Ishikawa (cell line): ENCODE measurements around the gene COX17.

Experiments
- CREB1 ChIP-seq: IDR thresholded peaks from 2 replicates; pipeline ENCODE4 v1.6.1; 2012; ENCODE audit warnings: low read depth
- EP300 ChIP-seq: IDR thresholded peaks from 2 replicates; pipeline ENCODE4 v1.6.1; 2012; ENCODE audit warnings: borderline replicate concordance
- FOXM1 ChIP-seq: IDR thresholded peaks from 2 replicates; pipeline ENCODE4 v1.6.1; 2012; ENCODE audit warnings: low read depth, borderline replicate concordance
- MAX ChIP-seq: IDR thresholded peaks from 2 replicates; pipeline ENCODE4 v1.6.1; 2012
- NFIC ChIP-seq: IDR thresholded peaks from 2 replicates; pipeline ENCODE4 v1.6.1; 2012
- RAD21 ChIP-seq: IDR thresholded peaks from 2 replicates; pipeline ENCODE4 v1.6.1; 2012; ENCODE audit warnings: low read depth
- TAF1 ChIP-seq: IDR thresholded peaks from 2 replicates; pipeline ENCODE4 v1.6.1; 2012; ENCODE audit warnings: low read depth, mild to moderate bottlenecking
- TCF12 ChIP-seq: IDR thresholded peaks from 2 replicates; pipeline ENCODE4 v1.6.1; 2012; ENCODE audit warnings: low read depth
- TEAD4 ChIP-seq: IDR thresholded peaks from 2 replicates; pipeline ENCODE4 v1.6.1; 2012
- ZBTB7A ChIP-seq: IDR thresholded peaks from 2 replicates; pipeline ENCODE4 v1.6.1; 2012; ENCODE audit warnings: low read depth
- TF ChIP-seq, protein P1 (sequence below): IDR thresholded peaks from 2 replicates; pipeline ENCODE4 v1.6.1; 2012; ENCODE audit warnings: low read depth, mild to moderate bottlenecking

DNA sequence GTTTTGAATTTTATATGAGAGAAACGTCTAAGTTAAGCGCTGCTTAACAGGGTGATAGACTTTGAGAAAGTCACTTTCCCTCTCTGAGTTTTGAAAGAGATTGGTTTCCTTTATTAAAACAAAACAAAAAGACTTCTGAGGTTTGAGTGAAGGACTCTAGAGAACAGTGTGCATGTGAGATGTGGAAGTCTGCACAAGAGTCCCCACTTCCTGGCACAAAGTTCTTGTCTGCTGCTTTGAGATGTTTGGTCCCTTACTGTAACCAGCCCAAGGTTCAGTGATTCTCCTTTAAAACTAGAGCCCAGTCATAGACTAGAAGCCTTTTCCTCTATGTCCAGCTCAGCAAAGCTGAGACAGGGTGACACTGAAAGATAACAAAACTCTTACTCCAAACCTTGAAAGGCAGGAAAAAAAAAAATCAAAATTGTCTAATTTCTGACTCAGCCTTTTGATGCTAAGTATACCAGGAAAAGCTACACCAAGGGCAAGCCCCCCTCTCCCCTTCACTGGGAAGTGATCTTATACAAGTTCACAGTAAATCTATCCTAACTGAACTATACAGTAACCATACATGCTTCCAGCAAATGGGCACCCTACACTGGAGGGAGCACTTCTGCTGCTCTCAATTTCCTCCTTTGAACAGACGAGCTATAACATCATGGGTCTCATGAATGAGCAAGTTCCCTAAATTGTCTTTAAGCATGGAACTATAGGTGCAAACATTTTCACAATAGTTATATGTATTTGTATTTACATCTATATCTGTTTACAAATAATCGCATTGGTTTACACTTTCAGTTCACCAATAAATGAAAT lies 19.1 kb downstream of the COX17 start:
- TF ChIP-seq ZBTB7A (no peak), TEAD4 (no peak), FOXM1 (no peak), EP300 (no peak), RAD21 (no peak), CREB1 (no peak), NFIC (no peak), MAX (no peak), TCF12 (no peak), TAF1 (no peak)
- TF ChIP-seq, protein P1, sequence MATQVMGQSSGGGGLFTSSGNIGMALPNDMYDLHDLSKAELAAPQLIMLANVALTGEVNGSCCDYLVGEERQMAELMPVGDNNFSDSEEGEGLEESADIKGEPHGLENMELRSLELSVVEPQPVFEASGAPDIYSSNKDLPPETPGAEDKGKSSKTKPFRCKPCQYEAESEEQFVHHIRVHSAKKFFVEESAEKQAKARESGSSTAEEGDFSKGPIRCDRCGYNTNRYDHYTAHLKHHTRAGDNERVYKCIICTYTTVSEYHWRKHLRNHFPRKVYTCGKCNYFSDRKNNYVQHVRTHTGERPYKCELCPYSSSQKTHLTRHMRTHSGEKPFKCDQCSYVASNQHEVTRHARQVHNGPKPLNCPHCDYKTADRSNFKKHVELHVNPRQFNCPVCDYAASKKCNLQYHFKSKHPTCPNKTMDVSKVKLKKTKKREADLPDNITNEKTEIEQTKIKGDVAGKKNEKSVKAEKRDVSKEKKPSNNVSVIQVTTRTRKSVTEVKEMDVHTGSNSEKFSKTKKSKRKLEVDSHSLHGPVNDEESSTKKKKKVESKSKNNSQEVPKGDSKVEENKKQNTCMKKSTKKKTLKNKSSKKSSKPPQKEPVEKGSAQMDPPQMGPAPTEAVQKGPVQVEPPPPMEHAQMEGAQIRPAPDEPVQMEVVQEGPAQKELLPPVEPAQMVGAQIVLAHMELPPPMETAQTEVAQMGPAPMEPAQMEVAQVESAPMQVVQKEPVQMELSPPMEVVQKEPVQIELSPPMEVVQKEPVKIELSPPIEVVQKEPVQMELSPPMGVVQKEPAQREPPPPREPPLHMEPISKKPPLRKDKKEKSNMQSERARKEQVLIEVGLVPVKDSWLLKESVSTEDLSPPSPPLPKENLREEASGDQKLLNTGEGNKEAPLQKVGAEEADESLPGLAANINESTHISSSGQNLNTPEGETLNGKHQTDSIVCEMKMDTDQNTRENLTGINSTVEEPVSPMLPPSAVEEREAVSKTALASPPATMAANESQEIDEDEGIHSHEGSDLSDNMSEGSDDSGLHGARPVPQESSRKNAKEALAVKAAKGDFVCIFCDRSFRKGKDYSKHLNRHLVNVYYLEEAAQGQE = no peak
